GM12875 (cell line): Measurements from ENCODE around the gene LPGAT1.

Source experiments
- H3K4me3 ChIP-seq: one replicate; pipeline ENCODE4 v1.5.1; 2011; ENCODE audit warnings: low read depth, low read length, control low read depth
- CTCF ChIP-seq: IDR thresholded peaks from 2 replicates; pipeline ENCODE4 v1.5.1; 2011; ENCODE audit warnings: low read depth, mild to moderate bottlenecking, control low read depth, inconsistent platforms, low read length, moderate library complexity, borderline replicate concordance; ENCODE audit not compliant: insufficient read depth

LPGAT1 gene

GRCh38 chr1:211833174-211833820 is 2.7 kb upstream of the LPGAT1 start:
- H3K4me3 ChIP-seq: no peak overlapping the region
- TF ChIP-seq CTCF: no peak

GRCh38 chr1:211832661-211833060 is 2.1 kb upstream of the LPGAT1 start:
- no peak for TF ChIP-seq CTCF
- H3K4me3 ChIP-seq: no peak overlapping the region

GRCh38 chr1:211831558-211832323 is 1.2 kb upstream of the LPGAT1 start:
- H3K4me3 ChIP-seq: no peak overlapping the region

GRCh38 chr1:211830055-211830327 is 572 bp downstream of the LPGAT1 start:
- H3K4me3 ChIP-seq: peak overlapping the region; percentile 70
- no peak for TF ChIP-seq CTCF

More at GRCh38 chr1:211831558-211832323, 1.2 kb upstream of the LPGAT1 start:
- TF ChIP-seq CTCF: no peak

- no peak for TF ChIP-seq CTCF
- H3K4me3 ChIP-seq: peak overlapping the region; percentile 70
Observed at GRCh38 chr1:211829343-211830054, 1.1 kb downstream of the LPGAT1 start.

- no peak overlapping the region for H3K4me3 ChIP-seq
- TF ChIP-seq CTCF: no peak
Observed at GRCh38 chr1:211828584-211829342, 1.8 kb downstream of the LPGAT1 start.
